ENCODE results near the gene DOK6. TPM values are rescaled to one million over a fixed set of nuclear protein-coding genes. Genes with fewer than 3 reads are reported as not detected.
A peak's percentile ranks its signal among the peaks of the same experiment; 100 is the strongest.

DOK6 gene
- total RNA-seq, 1 donor from 2014 or later = 3.2 TPM

DNA sequence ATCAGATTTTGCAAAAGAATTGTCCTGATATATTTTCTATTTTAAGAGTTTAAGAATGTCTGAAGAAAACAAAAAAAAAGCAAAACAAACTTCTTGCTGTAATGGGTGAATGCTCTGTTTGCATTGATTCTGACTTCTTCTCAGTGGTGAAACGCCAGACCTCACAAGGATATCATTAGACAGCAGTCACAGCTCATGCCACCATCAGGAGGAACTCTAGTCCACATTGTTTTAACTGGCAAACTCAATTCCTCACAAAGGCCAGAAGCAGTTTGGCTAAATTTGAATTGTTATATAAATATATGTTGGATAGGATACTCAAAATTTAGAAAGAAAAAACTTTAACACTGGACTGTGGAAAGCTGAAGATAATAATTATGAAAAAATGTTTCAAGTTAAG is 89.4 kb downstream of the DOK6 start:
- Histone ChIP-seq H3K27me3 (ENCODE audit: low read depth) (no peaks in the 10 kb centered on the region), H3K36me3 (no peaks in the 10 kb centered on the region), H3K4me1 (no peaks in the 10 kb centered on the region), H3K27ac (no peak overlapping the region), H3K4me3 (no peak overlapping the region), H3K9me3 (no peaks in the 10 kb centered on the region)
- no peak for DNase-seq
- intact Hi-C loops (cut with DNase I) = no loop called here
- TF ChIP-seq, protein P1, sequence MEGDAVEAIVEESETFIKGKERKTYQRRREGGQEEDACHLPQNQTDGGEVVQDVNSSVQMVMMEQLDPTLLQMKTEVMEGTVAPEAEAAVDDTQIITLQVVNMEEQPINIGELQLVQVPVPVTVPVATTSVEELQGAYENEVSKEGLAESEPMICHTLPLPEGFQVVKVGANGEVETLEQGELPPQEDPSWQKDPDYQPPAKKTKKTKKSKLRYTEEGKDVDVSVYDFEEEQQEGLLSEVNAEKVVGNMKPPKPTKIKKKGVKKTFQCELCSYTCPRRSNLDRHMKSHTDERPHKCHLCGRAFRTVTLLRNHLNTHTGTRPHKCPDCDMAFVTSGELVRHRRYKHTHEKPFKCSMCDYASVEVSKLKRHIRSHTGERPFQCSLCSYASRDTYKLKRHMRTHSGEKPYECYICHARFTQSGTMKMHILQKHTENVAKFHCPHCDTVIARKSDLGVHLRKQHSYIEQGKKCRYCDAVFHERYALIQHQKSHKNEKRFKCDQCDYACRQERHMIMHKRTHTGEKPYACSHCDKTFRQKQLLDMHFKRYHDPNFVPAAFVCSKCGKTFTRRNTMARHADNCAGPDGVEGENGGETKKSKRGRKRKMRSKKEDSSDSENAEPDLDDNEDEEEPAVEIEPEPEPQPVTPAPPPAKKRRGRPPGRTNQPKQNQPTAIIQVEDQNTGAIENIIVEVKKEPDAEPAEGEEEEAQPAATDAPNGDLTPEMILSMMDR (IDR thresholded peaks at IDR 0.05) = no peak
- ATAC-seq = no peak

DNA sequence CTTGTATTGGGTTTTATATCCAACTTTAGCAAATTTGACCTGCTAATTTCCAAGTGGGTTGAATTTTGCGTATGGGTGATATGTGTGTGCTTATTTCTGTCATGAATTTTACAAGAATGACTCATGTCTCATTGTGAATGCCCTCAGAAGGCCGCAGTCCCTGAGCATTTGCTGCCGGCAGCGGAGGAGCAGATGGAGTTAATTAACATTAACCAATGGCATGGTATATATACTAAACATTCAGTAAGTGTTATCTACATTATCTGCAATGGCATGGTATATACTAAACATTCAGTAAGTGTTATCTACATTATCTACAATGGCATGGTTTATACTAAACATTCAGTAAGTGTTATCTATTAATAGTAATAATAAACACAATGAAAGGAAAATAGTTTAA is 90.1 kb downstream of the DOK6 start:
- Histone ChIP-seq H3K4me3 (no peak overlapping the region), H3K9me3 (no peaks in the 10 kb centered on the region), H3K4me1 (no peaks in the 10 kb centered on the region), H3K27ac (no peak overlapping the region), H3K27me3 (ENCODE audit: low read depth) (no peaks in the 10 kb centered on the region), H3K36me3 (no peaks in the 10 kb centered on the region)
- DNase-seq = no peak
- intact Hi-C loops (cut with DNase I) = no loop called here
- TF ChIP-seq, protein P1 (IDR thresholded peaks at IDR 0.05) = no peak
- no peak for ATAC-seq

DNA sequence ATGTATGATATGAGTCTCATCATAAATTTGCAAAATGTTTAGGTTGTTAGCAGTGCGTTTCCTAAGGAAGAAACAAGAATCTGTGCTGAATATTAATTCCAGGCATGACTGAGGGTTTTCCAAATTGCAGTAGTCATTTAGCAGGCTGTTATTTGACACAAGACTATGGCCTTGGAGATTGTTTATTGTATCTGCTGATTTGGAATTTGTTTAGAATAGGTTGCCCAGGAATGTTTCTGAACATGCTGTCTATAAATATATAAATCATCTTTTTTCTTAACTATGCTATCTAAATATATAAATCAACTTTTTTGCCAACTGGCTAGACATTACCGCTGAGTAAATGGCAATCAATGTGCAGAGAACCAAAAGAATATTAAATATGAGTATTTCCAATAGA is 90.9 kb downstream of the DOK6 start:
- Histone ChIP-seq H3K27me3 (ENCODE audit: low read depth) (no peaks in the 10 kb centered on the region), H3K4me1 (no peaks in the 10 kb centered on the region), H3K4me3 (no peak overlapping the region), H3K27ac (no peak overlapping the region), H3K9me3 (no peaks in the 10 kb centered on the region), H3K36me3 (no peaks in the 10 kb centered on the region)
- TF ChIP-seq, protein P1 (IDR thresholded peaks at IDR 0.05) = no peak
- ATAC-seq = no peak
- no peak for DNase-seq
- intact Hi-C loops (cut with DNase I) = no loop called here

DNA sequence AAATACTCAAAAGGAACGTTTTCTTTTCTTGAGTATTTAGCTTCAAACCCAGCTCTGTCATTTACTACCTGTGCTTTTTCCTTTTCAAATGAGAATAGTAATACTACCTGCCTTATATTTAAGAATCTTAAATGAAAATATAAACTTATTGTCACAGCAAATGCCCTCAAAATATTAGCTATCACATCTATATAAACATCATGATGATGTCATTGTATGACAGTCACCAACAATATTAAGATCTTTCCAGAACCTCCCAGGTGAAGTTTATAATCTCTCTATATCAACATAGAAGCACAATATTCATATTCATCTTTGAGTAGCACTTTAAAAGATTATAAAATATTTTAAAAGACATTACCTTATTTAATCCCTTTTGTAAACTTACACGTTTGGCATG is 92.2 kb downstream of the DOK6 start:
- Histone ChIP-seq H3K36me3 (no peaks in the 10 kb centered on the region), H3K9me3 (no peaks in the 10 kb centered on the region), H3K27me3 (ENCODE audit: low read depth) (no peaks in the 10 kb centered on the region), H3K4me3 (no peak overlapping the region), H3K4me1 (no peaks in the 10 kb centered on the region), H3K27ac (no peak overlapping the region)
- intact Hi-C loops (cut with DNase I) = no loop called here
- no peak for ATAC-seq
- TF ChIP-seq, protein P1 (IDR thresholded peaks at IDR 0.05) = no peak
- DNase-seq = no peak

DNA sequence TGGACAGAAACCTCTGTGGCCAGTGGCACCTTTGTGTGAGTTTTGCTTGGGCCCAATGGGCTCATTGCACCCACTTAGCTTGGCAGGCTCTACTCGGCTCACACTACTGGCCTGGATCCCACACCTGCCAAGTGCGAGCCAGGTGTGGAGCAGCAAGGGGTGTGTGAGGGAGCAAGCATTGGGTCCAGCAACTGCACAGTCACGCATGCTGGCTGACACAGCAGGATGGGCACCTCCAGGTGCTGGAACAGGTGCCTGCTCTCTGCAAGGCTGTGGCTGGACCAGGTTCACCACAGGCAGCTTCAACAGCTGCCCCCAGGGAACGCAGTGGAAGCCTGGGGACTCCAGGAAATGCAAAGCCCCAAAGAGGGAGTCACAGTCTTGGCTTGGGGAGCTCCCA is 94.2 kb downstream of the DOK6 start:
- DNase-seq = no peak
- TF ChIP-seq, protein P1 (IDR thresholded peaks at IDR 0.05) = no peak
- Histone ChIP-seq H3K36me3 (no peaks in the 10 kb centered on the region), H3K9me3 (no peaks in the 10 kb centered on the region), H3K27ac (no peak overlapping the region), H3K27me3 (ENCODE audit: low read depth) (no peaks in the 10 kb centered on the region), H3K4me3 (no peak overlapping the region), H3K4me1 (no peaks in the 10 kb centered on the region)
- ATAC-seq = peak in 1 of 2 donors; percentile 19
- intact Hi-C loops (cut with DNase I) = no loop called here

DNA sequence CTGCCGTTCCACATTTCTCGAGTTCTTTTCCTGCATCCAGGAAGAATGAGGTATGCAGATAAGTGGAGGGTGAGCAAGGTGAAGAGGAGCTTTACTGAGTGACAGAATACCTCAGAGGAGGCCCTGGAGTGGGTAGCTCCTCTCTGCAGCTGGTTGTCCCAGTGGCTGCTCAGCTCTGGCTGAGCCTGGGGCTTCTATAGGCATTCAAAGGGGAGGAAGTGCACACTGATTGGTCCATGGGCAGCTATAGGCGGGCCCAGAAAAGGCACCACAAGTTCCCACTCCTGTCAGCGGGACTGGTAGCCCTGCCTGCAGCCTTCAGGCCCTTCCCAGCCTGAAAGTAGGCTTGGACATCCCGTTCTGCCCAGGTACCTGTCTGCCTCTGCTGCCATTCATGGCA is 94.7 kb downstream of the DOK6 start:
- H3K4me1 ChIP-seq = no peaks in the 10 kb centered on the region
- no peak overlapping the region for H3K27ac ChIP-seq
- TF ChIP-seq, protein P1 (IDR thresholded peaks at IDR 0.05) = no peak
- DNase-seq (no peak), ATAC-seq (peak in 1 of 2 donors; percentile 37)
- no peak overlapping the region for H3K4me3 ChIP-seq
- H3K36me3 ChIP-seq = no peaks in the 10 kb centered on the region
- intact Hi-C loops (cut with DNase I) = no loop called here
- no peaks in the 10 kb centered on the region for H3K9me3 ChIP-seq
- no peaks in the 10 kb centered on the region for H3K27me3 ChIP-seq (ENCODE audit: low read depth)

Measured in lower lobe of right lung (tissue), 2 donors.